GM20431 (cell line): Measurements from ENCODE around the gene PIRT.

Source experiments
- in situ Hi-C: fragments of 300-500 bp; cut with MseI, MboI; formaldehyde crosslinking; loops from one replicate; pipeline ENCODE4 v1.15.0; 2020; ENCODE audit warnings: low sequenced_read_pairs; ENCODE audit not compliant: unreplicated experiment

The PIRT gene

DNA sequence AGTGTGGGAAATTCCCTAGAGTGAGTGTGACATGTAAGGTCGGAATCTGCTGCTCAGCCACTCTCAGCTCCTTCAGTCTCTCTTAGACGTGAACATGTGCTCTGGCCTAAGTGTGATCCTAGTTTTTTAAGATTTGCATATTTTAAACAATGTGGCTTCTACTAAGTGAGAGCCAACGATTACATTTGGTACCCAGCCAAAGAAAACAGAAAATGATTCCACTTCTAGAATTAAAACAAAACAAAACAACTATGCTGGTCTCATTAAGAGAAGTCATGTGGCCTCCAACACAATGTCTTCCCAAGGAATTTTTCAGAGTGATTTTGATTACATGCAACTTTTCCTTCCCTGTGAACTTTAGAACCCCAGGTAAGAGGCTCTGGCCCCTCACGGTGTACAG is 44.1 kb downstream of the PIRT start:
- in situ Hi-C loops, result no loop called here

DNA sequence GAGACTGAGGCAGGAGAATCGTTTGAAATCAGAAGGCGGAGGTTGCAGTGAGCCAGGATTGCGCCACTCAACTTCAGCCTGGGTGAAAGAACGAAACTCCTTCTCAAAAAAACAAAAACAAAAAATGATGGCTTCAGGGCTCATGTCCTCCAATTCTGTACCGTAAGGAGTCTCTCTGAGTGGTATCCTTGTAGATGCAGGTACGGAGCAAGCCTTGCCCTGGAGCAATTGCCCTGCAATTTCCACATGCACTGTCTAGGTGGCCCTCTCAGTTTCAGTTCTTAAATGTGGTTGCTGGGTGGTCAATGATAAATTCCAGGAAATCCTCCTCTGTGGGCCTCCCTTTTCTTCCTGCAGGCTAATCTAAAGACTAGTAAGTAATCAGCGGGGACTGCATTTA is 44.6 kb downstream of the PIRT start:
- in situ Hi-C loops, result no loop called here

DNA sequence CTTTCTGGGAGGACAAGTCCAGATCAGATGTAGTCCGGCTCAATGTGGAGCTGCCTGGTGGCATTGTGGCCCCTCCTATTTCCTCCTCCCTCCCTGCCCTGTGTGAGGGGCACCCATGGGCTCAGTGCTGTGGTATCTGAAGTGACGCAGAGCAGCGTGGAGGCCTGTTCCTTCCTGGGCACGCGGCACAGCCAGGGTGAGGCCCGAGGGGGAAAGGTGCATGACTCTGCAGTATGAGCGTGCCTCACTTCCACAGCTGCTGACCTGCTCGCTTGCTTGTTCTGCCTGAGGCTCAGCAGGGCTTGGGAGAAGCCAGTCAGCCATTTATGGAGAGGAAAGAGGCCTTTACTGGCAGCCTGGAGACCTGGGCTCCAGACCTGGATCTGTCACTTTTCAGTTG is 45.7 kb downstream of the PIRT start:
- in situ Hi-C loops, result no loop called here

DNA sequence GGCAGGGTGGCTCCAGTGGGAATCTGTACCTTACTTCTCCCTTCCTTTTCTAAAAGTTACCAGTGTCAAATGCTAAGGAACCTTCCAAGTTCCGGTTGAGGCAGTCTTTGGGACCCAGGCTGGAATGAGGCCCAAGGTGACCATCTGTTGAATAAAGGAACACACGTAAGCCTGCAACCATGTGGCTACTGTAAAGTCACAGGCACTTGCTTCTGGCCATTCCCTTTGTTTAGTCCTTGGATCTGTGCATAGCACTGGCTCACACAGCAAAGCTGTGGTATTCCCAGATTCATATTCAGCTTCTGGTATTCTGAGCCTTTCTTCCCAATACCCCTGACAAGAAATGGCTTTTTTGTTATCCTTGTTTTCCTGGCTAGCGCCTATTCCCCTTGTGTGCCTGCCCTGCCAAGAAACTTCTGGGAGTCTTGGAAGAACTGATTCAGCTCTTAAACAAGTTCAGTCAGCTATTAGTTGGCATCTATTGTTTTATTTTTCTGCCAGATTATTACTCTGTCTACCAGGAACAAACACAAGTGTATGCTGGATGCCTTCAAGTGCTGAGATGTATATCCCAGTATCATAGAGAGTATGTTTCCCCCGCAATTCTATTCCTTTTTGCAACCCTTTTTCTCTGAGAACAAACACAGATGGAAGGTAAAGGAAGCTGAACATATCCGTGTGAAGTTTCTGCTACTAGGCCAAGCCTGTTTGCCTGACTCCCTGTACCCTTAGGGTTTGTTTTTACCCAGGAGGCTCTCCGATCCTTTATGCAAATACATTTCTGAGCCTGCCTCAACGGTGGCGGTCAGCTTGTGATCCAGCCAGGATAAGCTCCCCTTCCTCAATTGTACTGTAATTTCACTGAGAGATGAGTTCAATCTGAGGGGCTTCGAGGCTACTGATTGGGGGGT is 47.1 kb downstream of the PIRT start:
- in situ Hi-C loops, result no loop called here

DNA sequence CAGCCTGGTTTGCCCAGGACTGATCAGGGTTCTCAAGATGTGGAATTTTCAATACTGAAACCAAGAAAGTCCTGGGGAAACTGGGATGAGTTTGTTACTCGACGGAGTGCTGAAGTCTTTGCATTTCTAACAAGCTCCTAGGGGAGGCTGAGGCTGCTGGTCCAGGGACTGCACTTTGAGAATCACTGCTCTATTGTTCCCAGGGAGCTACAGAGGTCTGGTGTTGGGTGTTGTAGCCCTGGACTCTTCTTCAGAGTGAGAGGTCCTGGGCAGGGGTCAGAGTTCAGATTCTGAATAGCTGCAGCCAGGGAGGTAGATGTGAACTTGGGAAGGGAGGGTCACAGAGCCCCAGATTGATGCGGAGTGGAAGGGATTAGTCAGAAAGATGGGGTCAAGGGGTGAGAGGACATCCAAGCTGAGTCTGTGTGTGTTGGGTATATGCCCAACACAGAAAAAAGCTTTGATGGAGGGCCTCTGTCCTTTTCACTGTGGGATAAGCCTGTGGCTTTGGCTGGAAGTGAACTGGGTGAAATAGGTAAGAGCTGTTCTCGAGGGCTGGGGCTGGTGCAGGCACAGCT is 48.1 kb downstream of the PIRT start:
- in situ Hi-C loops, result no loop called here

DNA sequence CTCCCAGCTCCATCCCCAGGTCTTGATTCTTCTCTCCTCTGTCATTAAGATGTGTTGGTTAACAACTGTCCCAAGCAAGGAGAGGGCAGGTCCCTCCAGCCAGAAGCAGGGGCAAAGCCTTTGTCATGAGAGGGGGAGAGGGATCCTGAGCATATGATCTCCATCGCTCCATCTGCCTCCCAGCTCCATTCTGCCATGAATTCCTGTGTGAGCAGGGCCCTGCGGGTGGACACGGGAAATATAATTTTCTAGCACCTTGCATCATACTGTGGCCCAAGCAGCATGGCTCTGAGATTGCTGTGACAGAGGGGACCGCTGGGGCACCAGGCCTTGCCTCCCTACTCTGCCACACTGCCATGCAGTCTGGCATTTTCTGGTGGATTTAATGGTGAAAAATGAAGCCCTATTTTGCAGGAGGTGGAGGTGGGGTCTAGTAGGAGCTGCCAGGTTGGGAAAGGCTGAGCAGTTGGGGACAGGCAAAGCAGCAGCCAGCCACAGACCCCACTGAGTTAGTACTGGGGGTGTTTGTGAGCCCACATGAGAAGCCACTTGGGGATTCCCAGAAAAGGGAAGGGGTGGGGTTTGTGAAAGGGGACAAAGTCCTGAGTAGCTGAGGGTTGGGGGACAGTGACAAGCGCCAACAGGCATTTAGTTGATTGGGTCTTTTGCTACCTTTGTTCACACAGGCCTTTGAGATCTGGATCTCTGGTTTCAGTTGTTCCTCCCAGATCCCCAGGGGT is 50.4 kb downstream of the PIRT start:
- in situ Hi-C loops, result no loop called here

DNA sequence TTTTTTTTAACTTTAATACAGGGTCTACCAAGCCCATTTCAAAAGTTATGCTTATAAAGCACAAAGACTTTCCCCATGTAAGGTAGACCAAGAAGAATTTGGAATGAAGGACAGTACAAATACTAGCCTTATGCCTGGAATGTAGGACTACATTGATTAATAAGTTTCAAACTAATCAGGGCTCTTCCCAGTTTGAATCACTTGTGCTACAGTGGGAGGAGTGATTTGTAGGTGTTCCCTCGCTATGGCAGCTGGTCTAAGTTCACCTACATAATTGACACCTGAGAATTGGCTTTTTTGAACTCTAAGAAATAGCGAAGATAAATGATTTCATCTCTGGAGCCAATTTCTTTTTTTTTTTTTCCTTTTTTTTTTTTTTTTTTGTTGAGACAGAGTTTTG is 52.6 kb downstream of the PIRT start:
- in situ Hi-C loops, result no loop called here

DNA sequence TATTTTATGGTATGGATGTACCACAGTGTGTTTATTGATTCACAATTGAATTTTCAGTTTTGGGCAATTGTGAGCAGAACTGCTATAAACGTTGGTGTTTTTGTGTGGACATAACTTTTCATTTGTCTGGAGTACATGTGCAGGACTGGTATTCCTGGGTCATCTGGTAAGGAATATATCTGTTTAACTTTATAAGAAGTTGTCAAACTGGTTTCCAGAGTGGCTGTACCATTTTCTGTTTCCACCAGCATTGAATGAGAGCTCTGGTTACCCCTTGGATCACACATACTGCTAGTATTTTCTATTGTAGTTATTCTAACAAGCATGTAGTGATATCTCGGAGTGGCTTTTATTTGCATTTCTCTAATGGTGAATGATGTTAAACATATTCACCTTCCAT is 58.3 kb downstream of the PIRT start:
- in situ Hi-C loops, result no loop called here

DNA sequence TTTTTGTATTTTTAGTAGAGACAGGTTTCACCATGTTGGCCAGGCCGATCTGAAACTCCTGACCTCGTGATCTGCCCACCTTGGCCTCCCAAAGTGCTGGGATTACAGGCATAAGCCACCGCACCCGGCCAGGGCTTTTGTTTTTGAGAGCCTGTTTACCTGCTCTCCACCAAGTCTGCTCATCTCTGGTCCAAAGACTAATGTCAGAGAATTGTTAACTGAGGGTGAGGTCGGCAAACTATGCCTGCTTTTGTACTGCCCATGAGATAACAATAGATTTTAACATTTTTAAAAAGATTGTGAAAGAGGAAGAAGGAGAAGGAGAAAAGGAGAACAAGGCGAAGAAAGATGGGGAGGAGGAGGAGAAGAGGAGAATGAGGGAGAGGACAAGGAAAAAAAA is 60.0 kb downstream of the PIRT start:
- in situ Hi-C loops, result no loop called here

DNA sequence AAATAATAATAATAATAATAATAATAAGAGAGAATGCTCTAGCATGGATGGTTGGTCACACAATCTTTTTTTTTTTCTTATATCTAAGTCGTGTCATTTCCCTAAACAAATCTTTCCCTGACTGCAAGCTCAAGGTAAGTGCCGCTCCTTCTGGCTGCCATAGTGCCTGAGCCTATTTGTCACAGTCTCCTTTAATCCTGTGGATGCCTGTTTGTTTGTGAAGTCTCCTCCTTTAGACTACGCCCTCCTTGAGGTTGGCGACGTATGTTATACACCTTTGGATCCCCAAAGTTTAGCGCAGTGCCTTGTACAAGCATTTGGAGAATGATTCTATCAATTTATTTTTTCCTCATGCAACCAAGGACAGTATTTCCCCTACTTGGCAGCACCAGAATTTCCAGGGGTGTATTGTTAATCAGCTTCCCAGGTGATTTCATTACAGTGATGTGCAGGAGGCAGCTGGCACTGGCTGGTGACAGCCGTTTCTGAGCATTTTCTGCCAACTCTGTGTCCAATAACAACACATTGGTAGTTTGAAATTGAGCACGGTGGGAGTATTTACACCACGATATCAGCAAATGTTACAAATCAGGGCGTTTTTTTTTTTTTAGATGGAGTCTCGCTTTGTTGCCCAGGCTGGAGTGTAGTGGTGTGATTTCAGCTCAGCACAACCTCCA is 60.6 kb downstream of the PIRT start:
- in situ Hi-C loops, result no loop called here

DNA sequence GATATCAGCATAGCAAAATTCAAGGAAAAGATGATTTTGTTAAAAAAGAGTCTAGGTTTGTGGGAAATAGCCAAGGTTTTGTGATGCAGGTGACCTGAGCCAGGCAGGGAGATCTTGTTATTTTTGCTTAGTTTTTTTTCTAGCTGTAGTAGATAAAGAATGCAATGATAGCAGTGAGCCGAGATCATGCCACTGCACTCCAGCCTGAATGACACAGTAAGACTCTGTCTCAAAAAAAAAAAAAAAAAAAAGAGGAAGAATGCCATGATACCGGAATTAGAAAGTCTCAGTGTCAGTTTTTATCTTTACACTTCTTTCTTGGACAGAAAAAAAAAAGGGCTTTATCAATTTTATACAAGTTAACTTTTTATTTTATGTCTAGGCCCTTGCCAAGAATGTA is 61.5 kb downstream of the PIRT start:
- in situ Hi-C loops, result no loop called here

DNA sequence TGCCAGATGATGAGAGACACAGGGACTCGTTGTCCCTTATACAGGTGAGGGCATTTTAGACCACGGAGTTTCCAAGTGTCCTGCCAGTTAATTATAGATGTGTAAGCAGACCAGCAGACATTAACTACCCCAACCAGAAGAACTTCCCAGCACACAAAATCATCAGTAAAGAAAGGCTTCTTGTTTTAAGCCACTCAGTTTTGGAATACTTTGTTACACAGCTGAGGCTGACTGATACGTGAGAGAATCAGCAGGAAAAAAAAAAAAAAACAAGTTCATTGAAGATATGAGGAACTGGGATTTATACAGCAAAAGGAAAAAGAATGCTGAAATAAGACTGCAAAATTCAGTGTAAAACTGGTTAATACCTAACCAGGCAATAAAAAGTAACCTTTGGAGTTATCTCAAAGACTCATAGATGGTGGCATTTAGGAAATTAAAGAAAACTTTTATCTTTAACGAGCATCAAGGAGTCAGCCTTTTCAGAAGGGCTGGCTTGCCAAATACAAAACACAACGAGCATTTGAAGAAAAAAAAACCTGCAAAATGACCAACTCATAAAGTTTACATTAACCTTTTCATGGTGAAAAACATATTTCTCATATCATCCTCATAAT is 62.0 kb downstream of the PIRT start:
- in situ Hi-C loops, result no loop called here

DNA sequence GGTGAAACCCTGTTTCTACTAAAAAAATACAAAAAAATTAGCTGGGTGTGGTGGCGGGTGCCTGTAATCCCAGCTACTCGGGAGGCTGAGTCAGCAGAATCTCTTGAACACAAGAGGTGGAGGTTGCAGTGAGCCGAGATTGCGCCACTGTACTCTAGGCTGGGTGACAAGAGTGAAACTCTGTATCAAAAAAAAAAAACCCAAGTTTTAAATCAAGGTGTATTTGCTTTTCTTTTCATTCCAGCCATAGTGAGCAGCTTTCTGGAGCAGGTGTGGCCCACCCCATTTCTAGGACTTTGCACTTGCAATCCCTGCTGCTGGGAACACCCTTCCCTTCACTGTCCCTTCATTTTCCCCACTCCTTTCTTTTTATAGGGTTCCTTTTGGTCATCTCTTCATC is 62.8 kb downstream of the PIRT start:
- in situ Hi-C loops, result no loop called here

DNA sequence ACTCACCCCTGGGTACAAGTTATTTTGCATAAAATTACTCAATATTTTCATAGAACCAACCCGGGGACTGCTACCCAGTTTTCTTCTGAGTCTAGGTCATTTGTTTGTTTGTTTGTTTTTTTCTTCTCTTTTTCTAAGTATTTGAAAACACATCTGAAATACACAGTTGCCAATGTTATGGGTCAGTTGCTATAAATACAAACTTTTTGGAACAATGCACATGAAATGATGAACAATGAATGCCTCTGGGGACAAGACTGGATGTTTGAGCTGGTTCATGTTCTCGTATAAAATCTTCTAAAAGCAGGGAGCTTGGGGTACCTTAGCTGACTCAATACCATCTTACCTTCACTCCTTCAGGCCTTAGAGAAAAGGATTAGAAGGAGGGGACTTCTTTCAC is 64.5 kb downstream of the PIRT start:
- in situ Hi-C loops, result no loop called here
